ENCODE measurements around the gene DIP2C.
"Not testable (repeated sequence)": the region's sequence is repeated elsewhere in the genome, so short reads cannot be mapped to it uniquely, and the experiment has no call there.

Gene DIP2C

DNA sequence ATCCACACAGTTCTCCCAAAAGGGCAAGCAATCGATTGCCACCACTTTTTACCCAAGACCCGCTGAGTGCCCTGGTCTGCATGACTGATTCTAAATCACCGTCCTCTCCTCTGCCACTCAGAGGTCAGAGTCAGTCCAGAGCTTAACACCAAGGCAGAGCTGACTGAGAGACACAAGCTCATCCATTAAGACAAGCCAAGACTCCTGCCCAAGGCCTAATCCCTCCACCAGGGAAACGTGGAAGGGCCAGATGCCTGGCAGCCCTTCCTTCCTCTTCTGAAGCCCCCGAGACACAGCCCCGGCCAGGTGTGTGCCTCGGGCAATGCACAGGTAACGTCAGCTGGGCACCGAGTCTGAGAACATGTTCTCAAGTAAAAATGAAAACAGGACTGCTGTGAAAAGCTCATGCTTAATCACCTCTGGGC is 51.7 kb downstream of the DIP2C start:
- DNase-seq = no peak

DNA sequence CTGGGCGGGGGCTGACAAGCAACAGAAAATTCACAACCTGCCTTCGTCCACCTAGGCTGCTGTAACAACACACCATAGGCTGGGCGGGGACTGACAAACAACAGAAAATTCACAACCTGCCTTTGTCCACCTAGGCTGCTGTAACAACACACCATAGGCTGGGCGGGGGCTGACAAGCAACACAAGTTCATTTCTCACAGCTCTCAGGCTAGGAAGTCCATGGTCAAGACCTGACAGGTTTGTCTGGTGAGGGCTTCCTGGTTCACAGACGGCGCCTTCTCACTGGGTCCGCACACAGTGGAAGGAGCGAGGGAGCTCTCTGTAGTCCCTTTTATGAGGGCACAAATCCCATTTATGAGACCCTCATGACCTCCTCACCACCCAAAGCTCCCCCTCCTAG is 52.2 kb downstream of the DIP2C start:
- no peak for DNase-seq

DNA sequence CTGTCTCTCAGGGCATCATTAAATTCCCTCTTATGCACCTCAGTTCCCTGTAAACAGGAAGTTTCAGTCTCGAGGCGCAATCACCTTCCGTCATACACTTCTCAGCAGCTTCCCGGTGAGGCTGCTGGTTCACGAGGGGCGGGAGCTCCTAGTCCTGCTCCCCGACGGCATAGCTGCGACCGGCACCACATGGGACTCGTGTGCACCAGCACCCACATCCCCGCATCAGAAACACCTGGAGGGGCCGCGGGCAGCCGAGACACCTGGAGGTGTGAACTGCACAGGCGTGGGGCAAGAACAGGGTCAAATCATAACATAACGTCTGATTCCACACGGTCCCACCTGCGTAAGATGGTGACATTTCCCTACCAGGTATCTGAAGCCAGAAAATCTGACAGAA is 52.7 kb downstream of the DIP2C start:
- DNase-seq = no peak

DNA sequence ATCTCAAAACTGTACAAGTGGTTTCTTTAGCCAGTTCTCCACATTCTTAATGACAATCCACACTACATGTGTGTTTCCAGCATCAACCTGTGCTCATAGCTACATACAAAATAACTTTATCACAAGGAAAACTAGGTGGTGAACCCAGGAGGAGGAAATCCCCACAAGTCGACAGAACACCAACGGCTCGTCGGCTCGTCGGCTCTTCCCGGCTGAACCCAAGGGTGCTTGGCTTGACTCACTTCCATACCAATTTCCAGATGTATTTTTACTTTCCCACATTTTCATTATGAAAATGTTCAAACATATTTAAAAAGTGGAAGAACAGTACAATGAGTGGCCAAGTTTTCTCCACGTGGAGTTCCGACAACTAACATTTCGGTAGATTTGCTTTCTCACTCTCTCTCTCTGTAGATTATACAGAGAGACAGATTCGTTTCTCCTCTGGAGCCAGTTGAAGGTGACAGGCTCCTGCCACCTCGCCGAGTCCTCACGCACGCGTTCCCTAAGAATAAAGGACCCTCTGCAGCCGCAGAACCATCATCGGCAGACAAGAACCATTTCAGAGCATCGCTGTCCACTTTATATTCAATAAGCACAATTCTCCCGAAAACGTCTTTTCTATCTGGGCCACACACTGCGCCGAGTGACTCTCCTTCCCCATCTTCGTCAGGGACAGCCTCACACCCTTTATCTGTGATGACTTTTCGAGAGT is 53.3 kb downstream of the DIP2C start:
- DNase-seq = no peak

DNA sequence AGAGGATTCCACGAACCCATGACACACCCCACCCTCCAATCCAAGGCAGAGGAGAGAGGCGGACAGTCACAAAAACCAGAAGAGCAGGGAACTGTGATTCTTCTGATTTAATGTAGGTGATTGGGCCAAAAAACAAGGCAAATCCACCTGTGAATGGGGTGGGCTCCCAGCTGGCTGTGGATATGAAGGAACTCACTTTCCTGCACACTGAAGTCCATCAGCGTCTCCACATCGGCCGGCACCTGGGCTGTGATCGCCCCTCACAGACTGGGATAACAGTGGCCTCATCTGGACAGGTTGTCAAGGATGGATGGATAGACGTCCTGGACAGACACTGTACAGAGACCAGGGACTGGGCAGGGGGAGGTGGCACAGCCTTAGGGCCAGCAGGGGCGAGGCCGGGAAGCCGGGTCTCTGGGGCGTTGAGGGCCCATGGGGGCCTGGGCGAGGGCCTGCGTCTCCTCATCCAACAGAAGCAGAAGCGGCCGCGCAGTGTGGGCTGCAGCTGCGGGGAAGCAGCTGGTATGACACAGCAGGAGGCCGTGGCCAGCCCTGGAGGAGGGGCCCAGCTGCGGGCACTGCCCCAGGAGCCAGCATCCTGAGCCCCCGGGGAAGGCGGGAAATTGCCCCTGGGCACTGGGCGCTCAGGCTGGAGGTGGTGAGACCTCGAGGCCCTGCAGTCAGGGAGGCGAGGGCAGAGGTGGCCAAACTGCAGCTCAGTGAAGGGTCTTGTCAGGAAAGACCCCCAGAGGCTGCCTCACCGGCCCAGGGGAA is 54.2 kb downstream of the DIP2C start:
- no peak for DNase-seq

DNA sequence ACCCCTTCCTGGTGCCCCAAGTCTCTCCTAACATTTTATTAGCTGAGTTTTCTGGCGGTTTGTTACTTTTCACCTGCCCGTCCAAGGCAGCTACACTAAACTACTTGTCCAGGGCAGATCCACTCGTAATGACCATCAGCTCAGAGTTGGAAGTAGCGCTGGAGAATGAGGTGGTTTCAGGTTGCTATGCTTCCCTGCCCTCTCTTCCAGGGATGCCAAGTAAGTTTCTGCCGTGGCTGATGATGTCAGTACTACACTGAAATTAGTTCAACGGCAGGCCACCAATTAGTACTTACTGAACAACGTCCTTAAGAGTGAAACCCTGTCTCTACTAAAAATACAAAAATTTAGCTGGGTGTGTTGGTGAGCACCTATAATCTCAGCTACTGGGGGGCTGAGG is 55.2 kb downstream of the DIP2C start:
- no peak for DNase-seq

DNA sequence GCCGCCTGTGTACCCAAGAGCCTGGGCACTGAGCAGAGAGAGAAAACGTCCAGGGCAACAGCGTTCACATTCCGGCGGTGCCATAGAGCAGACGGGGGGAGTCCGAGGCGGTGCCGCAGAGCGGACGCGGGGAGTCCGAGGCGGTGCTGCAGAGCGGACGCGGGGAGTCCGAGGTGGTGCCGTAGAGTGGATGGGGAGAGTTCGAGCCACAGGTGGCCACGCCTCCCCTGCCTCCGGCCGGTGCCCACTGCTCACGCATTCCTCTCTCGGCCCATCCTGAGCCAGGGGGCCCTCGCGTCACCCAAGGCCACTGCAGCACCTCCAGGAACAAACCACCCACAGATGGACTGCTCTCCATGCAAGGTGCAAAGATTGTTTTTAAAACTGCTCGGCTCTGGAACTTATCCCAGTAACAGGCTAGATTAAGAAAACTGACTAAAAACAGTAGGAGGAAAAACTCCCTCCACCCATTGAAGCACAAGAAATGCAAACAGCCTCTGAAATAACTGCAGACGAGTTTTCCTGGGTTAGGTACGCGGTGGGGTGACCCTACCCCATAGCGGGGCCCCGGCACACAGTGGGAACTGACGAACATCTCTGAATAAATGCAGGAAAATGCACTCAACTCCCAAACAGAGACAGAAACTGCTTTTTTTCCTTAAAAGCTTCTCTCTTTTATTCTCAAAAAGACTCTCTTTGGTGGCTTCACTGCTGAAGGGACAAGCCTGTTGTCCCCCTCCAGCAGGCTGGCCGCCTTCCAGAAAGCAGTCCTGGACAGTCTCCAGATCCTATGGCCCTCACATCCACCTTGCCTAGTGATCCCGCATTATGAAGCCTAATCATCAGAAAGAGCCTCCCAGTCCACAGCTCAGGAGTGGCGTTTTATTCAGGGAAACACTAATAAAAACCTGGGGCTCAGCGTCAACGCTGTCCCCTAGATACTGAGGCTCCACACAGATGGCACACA is 55.9 kb downstream of the DIP2C start:
- no peak for DNase-seq

DNA sequence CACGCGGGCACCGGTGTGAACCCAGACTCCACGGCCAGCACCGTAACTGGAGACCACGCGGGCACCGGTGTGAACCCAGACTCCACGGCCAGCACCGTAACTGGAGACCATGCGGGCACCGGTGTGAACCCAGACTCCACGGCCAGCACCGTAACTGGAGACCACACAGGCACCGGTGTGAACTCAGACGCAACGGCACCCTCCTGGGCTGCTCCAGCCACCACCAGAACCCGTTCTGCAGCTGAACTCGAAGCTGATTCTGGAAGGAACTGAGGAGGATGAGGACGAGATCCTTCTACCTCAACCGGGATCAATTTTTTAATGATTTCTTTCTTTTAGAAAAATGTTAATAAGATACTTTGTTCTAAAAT is 56.7 kb downstream of the DIP2C start:
- not testable (repeated sequence) for DNase-seq

DNA sequence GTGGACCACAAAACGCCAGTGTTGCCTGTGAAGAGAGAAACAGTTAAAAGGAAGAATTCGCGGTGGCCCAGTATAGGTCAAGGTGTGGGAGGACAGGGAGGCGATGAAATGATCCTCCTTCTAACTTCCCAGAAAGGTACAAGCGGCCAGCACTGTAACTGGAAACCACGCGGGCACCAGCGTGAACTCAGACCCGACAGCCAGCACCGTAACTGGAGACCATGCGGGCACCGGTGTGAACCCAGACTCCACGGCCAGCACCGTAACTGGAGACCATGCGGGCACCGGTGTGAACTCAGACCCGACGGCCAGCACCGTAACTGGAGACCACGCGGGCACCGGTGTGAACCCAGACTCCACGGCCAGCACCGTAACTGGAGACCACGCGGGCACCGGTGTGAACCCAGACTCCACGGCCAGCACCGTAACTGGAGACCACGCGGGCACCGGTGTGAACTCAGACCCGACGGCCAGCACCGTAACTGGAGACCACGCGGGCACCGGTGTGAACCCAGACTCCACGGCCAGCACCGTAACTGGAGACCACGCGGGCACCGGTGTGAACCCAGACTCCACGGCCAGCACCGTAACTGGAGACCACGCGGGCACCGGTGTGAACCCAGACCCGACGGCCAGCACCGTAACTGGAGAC is 57.2 kb downstream of the DIP2C start:
- DNase-seq = not testable (repeated sequence)

DNA sequence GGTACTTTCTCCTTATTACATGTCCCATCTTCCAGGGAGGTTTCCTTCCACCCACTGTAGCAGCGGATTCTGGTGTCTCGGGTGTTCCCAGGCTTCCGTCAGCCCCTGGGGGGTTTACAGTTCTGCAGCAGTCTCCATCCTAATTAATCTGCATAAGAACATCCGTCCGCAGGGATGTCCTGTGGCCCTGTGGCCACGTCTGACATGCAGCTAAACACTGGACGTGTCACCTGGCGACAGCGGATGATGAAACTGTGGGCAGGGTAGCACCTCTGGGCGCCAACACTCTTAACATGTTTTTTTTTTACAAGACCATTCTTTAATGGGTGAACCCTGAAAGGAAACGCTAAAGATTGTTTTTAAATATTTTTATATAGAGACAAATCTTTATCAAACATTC is 58.2 kb downstream of the DIP2C start:
- no peak for DNase-seq

DNA sequence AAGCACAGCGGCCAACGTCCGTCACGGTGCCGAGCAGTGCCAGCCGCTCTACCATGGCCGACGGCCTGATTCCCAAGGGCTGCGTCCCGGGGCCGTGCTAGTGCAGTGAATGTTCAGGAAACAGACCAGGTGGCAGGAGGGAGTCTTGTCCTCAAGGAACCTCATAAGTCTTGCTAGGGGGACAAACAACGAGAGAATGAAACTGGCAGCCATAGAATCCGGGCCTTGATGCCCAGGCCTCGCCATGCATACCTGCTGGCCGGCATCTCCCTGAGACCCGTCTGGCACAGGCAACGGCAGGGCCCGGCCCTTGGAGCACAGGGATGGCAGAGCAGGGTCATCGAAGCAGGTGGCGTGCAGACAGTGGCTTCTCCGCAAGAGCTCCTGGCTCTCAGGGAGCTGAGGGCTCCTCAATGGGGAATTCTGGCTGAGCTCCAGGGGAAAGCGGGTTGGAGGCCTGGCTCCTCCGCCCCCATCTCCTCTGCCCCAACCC is 58.8 kb downstream of the DIP2C start:
- DNase-seq = no peak

DNA sequence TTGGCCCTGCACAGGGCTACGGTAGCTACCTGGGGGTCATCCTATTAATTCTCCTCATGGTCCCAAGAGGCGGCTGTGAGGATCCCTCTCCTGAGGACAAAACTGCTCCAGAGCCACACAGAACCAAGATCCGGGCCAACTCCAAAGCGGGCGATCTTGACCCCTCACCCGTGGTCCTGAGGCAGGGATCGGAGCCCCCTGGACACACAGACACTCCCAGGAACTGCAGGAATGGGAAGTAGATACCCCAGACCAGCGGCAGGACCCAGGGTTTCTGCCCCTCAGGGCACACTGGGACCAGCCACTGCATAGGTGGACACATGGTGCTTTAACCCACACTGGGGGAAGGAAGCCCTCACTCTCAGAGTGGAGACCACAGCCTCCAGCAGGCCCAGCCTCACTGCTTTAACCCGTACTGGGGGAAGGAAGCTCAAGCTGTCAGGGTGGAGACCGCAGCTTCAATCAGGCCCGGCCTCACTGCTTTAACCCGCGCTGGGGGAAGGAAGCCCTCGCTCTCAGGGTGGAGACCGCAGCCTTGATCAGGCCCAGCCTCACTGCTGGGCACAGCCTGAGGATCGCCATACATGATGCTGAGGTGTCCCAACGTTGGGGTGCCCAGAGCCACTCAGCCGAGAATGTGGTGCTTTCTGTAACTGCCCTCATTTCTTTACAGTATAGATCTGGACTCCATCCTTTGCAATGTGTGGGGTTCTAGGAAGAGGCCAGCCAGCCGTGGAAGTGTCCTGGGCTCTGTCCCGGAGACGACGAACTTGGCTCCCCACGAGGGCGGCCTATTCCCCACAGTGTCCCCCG is 60.1 kb downstream of the DIP2C start:
- DNase-seq = no peak

DNA sequence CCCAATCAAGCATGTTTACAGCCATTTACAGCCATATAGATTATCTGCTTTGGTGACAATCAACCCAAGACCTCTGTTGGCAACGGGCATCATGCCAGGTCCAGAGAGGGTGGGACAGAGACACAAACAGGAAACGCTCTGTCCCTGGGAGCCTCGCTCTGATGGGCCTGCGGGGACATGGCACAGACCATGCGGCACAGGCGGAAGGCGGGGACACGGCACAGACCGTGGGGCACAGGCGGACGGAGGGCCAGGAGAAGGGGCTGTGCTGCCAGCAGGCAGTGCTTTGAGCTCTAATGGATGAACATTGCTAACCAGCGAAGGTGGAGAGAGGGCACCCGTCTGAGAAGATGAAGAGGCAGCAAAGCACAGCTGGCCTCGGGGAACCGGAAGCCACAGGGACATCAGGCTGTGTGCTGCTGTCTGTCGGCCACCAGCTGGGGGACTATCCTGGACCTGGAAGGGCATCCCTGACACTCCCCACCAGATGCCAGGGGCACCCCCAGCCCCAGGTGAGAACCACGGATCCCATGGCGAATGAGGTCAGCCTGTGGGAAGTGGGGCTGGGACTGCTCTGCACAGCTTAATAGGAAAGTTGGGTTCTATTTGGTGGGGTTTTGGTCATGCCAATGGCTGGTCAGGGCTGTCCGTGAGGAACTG is 61.0 kb downstream of the DIP2C start:
- DNase-seq = no peak

DNA sequence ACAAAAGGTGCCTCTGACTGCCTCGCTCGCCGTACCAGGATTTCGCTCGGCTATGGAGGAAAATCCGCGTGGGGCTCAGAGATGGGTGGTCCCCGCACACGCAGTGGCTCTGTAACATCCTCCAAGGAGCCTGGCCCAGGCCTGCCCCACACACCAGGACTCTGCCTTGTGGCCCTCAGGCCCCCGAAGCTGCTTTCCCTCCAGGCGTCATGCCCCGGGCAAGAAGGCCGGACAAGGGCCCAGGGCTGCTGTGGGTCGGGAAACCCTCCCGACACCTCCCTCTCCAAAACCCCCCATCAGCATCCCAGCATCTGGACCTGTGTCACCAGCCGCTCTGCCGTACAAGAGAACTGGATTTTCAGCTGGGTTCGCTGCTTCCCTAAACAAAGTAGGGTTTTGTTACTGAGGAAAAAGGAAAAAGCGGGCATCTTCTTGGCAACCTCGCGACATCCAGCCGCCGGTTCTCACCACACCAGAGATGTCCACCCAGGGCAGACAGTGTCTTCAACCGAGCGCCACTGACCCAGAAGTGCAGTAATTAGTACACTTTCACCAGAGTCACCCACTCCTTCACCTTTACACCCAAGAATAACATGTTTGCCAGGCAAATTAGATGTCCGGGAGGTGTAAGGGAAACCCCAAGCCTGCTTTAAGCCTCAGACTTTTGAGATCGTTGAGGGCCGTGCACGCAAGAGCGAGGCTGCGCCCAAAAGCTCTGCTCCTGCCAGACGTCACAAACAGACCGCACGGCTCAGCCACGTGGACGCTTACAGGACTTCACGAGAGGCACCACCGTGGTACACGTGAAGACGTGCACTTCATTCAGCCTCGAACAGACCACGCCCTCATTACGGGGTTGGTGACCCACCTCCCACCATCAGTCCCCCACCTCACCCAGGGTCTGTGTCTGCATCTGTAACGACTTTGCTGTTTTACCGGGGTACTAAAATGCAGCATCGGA is 62.2 kb downstream of the DIP2C start:
- DNase-seq = no peak

DNA sequence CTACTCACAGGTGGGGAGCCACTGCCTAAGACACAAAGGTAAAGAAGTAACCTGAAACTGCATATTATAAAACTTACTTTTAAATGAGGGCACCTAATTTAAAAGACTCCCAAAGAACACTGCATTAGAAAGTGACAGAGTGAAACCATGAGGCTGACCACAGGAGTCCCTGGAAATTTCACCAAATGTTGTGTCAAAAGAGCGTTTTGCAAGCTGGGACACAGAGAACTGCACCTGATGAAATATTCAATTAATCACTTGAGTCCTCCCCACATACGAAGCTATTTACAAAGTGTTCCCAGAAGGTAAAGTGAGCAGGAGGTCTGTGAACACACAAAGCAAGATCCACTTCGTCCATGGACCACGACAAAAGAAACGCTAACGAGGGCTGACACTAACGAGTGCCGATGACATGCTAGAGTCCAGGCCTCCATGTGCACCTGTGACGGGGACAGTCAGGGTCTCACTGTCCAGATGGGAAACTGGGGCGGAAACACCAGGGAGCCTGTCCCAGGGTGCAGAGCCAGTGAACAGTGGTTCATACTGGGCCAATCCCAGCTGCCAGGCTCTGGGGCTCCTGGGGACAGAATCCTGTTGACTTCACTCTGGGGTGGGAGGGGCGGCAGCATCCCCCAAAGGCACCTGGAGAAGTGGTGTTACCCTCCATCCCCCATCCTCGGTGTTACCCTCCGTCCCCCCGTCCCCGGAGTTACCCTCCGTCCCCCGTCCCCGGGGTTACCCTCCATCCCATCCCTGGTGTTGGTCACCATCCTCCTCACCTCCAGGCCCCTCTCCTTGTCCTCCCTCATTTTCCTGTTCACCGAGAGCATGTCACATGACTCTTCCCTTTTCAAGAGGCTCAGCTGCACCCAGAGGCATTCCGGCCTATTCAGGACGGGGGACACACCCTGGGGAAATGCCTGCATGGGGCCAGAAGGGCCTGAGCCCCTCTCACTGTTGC is 63.4 kb downstream of the DIP2C start:
- DNase-seq = no peak

DNA sequence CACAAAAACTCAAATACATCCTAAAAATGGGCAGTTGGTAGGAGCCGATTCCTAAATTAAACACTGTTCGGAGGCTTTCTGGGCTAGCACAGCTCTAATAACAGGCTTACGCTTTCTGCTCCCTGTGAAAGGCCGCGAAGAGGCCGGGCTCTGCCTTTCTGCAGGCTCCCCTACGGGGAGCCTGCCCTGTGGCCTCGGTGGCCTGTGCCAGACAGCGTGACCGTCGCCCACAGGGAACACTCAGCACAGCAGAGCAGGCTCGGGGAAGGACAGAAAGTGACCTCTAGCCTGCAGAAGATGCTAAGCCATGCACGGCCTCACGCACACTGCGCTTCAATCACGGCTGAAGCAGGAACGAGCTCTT is 64.2 kb downstream of the DIP2C start:
- no peak for DNase-seq

DNA sequence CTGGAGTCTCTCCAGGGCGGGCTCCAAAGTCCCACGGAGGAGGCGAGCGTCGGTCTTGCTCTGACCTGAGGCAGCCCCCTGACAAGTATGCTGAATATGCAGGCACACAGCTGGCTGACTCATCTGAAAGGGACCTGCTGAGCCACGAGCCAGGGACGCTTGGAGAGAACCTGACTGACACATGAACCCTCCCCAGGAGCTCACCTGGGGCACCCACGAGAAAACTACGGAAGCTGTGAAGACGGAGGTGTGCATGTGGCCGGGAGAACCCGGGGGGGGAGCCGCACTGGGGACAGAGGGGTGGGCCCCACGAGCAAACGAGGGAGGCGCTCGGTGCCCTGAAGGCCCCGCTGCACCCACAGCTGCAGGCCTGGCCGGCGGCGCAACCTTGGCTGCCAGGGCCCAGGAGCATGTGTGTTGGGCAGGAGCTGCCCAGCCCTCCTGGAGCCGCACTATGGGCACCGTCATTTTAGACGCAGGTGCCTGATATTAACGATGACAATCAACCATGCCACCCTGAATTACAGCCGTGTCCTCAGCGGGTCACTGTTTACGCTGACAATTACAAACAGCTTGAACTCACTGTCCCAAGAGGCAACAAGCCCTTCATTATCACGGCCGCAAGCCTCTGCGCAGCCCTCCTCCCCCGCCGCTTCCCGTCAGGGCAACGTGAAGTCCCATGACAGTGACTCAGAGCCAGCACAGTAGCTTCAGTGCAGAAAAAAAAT is 64.7 kb downstream of the DIP2C start:
- DNase-seq = no peak

DNA sequence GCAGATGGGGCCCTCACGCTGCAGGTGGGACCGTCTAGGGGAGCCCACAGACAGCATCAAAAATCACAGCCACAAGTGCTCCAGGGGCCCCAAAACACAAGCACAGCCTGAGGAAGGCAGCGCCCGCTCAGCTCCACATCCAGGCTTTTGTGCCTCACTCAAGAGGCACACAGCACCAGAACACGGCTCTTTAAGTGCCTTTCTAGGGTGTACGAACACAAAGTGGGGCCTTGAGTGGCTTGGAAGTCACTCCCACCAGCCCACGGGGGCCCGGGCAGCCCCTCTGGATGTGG is 65.2 kb downstream of the DIP2C start:
- no peak for DNase-seq
